ENCODE results near the gene NCL.
A peak's percentile ranks its signal among the peaks of the same experiment; 100 is the strongest.
"Not testable (repeated sequence)": the region's sequence is repeated elsewhere in the genome, so short reads cannot be mapped to it uniquely, and the experiment has no call there.

The NCL gene

DNA sequence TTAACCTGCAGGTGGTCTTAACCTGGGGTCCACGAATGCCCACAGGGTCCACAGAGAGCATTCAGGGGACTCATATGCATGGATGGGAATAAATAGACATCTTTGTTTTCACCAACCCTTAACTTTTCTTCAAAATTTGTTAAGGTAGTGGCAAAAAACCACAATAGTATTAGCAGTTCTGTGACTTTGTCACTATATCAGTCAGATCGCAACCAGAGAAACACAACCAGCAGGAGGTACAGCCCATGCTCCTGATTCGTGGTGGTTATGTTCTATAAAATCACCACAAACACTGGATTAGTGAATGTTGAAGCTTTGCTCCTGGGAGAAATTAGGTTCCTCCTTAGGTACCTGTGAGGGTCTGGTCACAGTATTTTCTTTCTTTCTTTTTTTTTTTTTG, 37.2 kb downstream of the NCL start:
- no peak for DNase-seq

DNA sequence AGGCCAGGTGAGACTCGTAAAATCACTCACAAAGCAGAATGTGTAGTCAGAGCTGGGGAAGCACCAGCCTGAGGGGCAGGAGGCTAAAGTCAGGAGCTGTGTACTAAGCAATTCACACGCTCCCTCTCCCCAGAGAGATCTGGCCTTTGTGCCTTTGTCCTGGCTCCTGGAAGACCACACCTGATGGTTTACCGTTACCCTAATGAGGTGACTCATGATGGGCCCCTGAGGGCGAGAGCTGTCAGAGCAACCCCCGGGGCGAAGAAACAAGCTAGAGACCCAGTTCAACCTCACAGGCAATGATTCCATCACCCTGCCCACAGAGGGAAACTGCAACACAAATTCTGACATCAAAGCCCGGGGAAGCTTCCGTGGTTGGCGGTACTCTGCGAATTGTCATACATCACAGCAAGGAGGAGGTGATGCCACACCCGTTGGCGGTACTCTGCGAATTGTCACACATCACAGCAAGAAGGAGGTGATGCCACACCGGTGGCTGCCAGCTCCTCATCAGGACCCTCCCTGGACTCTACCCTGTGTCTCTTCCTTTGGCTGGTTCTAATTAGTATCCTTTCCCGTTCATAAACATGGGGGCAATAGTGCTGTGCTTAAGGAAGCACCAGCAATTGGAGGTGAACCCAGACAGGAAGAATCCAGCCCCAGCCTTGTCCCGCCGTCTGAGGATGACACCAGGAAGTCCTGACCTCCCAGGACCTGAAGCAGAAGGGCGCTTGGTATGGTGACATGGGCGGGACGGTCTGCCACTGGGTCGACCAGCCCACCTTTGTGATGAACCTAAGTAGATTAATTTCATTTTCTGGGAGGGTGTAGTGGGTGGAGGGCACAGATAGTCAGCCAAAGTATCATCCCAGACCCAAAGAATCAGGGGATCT, 38.2 kb downstream of the NCL start:
- DNase-seq = no peak

DNA sequence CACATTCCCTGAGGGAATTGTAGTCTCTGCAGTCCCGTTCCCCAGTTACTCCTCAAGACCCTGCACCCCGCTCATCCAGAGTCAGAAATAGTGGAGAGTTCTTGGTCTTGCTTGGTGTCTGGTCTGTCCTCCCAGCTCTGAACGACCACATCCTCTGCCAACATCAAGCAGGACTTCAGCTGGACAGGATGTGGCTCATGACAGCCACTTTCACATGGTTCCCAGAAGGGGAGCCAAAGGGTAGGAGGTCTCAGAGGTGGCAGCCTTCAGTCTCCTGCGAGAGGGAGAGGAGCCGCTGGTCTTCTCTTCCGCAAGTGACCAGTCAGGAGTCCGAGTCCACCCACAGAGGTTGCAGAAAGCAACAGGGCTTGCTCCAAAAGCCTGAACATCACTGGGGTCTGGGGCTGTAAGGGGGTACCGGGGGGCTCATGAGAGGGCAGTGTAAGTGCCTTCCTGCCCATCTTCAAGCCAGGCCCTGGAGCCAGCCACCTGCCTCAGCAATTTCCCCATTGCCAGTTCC, 38.9 kb downstream of the NCL start:
- no peak for DNase-seq

DNA sequence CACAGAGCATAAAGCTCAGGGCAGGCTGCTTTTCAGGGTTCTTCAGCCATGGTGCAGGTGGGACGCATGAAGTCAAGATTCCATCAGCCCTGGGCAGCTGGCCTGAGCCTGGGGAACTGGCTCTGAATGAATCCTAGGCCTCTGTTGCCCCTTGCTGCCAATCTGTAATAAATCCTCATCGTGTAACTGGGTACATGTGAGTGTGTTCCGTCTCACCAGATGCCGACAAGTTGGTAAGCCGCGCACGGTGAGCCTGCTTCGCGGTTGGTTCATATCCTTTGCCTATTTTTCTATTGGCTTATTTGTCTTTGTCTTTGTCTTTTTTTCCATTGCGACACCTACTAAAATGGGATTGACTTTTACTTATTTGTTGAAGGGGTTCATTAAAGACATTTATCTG, 41.1 kb downstream of the NCL start:
- DNase-seq = no peak

DNA sequence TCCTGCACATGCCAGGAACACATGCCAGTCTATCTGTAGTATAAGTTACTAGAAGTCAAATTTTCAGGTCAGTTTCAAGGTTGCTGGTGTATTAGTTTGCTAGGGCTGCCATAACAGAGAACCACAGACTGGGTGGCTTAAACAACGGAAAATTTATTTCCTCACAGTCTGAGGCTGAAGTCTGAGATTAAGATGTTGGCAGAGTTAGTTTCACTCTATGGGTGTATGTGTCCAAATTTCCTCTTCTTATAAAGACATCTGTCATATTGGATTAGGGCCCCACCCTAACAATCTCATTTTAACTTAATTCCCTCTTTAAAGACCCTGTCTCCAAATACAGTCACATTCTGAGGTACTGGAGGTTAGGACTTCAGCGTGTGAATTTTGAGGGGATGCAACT, 42.2 kb downstream of the NCL start:
- no peak for DNase-seq

DNA sequence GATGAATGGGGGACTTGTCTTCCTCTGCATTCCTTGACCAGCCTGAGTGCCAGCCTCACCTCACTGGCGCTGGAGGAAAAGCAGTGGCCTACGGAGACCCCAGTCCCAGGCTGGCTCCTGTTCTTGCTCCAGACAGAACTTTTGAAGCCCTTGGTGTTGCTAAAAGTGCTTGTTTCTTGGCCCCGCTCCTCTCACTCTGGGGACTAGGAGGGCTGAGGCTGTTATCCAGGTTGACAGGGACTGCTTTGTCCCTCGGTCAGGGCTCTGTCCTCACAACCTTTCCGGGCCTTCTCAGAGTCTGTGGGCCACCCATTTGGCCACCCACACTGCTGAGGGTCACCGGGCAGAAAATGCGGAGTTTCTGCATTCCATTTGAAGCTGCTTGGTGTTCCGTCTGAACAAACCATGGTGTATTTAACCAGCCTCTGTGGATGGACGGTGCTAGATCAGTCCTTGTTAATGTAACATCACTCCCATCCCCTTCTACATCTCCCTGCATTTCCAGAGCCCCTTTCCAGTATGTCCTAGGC, 43.2 kb downstream of the NCL start:
- DNase-seq = no peak

DNA sequence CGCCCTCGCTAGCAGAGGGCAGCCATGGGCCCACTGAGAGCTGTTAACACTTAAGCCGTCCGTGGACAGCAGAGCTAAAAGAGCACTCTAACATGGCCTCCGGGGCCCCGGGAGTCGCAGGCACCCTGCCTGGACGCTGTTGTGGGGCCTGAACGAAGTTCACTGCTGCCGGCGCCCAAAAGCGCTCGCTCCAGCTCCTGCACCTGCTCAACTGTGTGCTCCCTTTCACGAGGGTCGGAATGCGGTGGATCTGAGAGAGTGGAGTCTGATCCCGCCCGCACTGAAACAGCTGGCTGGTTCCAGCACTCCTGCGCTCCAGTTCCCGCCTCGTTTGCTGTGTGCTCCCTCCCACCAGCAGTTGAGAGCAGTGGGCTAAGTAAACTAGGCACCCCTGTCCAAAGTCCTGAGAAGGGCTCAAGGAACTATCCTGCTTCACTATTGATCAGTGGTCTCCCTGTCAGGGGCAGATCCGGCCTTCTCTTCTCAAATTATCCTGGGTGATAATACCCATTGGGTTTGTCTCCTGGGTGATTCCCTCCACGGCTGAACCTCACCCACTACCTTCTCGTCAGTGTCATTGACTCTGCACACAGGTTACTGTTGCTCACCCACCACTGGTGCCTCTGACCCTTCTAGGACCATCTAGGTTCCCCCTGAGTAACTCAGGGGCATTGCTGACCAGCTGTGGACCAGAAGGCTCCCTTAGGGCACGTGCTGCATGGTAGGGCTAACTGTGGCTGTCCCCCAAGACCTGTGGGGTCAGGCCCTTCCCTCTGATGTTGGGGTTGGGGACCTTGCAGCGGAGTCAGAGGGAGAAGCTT, 45.3 kb downstream of the NCL start:
- DNase-seq = no peak

DNA sequence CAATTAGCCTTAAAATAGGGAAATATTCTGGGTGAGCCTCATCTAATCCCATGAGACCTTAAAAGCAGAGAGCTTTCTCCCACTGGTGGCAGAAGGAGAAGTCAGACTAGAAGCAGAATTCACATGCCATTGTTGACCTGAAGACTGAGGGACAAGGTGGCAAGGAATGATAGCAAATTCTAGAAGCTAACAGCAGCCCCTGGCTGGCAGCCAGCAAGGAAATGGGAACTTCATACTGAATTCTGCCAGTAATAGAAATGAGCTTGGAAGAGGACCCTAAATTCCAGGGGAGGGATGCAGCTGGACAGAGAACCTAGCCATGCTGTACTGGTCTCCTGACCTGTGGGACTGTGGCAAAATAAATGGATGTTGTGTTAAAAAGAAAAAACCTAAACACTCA, 49.3 kb downstream of the NCL start:
- no peak for DNase-seq

DNA sequence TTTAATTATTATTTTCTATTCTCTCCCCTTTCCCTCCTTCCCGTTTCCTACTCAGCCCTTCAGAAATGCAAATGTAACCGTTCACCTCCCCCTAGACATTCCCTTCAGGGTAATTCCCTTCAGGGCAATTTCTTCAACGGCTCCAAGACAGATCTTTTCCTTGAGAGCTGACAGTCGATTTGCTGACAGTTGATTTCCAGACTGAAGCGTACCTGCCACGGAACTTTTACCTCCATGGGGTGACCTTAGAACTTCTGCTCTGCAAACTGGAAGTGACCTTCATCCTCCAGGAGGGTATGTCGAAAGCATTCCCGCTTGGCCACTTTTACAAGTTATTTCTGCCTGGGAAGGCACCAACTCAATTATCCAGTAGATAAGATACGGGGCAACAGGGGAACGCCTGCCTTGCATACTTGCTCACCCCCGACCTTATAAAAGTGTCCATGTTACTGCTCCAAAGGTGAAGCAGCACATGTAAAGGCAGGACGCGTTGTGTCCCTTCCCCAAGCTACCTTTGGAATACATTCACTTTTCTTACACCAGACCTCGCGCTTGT, 50.3 kb downstream of the NCL start:
- no peak for DNase-seq

DNA sequence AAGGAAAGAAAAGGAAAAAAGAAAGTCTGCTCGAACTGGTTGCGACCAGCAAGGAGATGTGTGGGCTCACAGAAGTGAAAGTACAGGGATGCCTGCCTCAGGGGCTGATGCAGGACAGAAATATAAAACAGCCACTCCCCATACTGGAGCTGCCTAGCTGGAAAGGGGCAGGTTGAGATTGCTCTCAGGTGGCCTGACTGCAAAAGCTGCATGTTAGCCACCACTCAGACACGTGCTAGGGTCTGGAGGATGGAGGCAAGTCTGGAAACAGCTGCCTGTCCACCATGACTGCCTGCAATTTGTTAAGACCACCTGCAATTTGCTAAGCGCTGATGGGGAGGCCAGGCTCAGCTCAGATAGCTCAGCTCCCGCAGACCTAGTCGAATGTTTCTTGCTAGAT, 50.8 kb downstream of the NCL start:
- no peak for DNase-seq

DNA sequence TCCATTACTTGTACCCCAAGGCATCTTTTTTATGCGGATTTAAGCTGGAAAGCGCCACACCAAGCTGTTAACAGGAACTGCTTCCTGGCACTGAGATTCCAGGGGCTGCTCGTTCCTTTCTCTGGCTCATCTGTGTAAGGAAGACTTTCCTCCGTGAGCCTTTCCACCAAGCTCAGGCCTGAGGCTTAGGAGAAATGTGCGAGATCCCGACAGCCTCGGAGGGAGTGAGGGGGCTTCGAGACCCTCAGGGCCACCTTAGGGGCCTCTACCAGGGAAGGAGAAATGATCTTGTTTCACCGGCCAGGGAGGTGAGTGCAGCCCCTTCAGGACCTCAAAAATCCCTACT, 51.7 kb downstream of the NCL start:
- DNase-seq = no peak

DNA sequence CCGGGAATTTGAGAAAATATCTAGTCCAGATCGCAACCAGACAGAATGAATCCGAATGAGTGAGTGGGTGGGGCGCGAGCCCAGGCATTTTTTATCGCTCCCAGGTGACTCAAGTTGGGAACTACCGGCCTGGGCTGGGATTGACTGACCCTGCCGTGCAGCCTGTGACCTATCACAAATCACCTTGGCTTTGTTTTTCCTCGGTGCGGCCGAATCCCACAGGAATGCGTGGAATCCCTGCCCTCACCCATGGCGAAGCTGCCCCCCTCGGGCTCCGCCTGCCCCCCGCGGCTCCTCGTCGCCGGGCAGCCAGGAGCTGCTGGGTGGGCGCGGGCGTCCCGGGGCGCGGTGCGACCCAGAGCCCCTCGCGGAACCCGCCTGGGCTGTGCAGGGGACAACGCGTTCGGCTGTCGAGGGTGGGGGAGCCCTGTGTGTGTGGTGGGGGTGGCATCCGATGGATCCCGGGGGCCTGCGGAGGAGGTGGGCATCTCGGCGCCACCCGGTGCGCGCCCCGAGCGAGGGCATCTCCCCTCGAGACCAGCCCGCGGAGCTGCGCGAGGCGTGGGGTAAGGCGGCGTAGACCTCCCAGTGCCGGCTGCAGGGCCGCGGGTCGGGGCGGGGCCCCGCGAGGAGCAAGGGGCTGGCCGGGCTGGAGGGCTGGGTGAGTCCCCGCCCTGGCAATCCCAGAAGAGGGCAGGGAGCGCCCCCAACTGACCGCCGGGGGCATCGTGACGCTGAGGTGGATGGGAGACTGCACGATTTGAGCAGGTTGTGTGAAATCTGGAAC, 52.3 kb downstream of the NCL start:
- DNase-seq = peak; percentile 91

DNA sequence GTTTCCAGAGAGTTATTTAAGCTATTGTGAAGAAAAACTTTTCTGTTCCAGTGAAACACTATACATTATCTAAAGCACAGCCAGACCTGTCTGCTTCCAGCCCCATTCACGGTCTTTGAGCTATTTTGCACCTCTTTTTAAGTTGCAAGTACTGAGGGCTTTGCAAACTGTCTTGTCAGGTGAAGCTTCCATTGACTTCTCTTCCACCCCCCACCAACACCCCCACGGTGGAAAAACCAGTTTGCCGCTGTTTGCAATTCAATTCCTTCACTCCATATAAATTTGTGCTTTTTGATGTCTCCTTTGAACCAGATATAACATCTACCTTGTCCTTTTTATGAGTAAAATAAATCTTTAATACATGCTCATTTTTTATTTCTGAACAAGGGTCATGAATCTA, 53.0 kb downstream of the NCL start:
- DNase-seq = no peak

DNA sequence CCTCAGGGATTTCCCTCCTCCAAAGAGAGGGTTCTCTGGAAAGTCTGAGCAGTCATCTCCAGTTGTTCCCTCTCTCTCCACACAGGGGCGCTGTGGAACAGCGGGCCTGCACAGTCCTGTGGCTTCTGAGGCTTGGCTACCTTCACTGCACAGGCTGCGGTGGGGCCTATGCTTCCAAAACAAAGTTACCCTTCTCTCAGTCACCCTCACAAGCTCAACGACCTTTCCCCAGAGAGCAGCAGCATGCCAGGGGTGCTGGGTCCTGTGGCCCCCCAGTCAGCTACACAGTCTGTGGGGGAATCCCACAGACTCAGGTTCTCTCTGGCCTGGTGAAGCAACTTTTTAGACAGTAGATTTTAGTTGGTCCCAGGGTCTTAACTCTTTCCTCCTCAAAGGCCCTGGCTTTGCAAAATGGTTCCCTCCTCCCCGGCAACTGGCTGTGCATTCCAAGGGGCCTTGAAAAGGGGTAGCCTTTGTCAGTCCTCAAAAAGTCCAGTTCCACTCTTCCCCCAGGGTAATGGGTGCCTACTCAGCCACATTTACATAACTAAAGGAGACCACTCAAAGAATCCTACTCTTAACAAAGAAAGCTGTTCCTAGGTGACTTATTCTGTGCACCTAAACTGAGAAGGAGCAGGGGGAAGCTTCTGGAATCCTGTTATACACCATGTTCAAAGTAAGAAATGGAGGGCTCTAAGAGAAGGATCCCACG, 53.8 kb downstream of the NCL start:
- no peak for DNase-seq

DNA sequence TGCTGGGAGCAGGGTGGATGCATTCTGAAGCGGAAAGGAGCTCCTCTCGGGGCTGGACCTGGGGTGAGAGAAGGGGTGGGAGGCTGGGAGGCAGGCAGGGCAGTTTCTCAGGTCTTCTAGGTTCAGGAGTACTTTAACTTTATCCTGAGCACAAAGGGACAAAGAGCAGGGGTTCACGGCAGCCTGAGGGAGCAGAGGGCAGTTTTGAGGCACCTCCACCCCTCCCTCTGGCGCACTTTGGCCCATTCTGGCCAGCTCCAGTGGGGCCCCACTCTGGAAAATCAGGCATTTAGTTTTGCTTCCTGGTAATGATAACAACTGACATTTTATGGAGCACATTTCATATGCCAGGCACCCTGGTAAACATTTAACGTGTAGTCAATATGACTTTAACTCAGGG, 54.5 kb downstream of the NCL start:
- no peak for DNase-seq

DNA sequence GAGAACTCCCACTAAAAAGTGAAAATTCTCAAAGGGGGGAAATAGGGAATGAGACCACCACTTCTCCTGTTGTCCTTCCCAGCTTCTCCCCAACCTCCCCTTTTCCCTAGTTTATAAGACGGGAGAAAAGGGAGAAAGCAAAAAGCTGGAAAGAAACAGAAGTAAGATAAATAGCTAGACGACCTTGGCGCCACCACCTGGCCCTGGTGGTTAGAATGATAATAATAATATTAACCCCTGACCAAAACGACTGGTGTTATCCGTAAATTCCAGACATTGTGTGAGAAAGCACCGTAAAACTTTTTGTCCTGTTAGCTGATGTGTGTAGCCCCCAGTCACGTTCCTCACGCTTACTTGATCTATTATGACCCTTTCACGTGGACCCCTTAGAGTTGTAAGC, 56.0 kb downstream of the NCL start:
- not testable (repeated sequence) for DNase-seq

DNA sequence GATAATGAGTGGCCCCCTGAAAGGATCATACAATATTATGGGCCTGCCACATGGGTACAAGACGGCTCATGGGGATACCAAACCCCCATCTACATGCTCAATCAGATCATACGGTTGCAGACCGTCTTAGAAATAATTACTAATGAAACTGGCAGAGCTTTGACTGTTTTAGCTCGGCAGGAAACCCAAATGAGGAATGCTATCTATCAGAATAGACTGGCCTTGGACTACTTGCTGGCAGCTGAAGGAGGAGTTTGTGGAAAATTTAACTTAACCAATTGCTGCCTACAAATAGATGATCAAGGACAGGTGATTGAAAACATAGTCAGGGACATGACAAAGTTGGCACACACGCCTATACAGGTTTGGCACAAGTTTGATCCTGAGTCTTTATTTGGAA, 56.6 kb downstream of the NCL start:
- DNase-seq = not testable (repeated sequence)

DNA sequence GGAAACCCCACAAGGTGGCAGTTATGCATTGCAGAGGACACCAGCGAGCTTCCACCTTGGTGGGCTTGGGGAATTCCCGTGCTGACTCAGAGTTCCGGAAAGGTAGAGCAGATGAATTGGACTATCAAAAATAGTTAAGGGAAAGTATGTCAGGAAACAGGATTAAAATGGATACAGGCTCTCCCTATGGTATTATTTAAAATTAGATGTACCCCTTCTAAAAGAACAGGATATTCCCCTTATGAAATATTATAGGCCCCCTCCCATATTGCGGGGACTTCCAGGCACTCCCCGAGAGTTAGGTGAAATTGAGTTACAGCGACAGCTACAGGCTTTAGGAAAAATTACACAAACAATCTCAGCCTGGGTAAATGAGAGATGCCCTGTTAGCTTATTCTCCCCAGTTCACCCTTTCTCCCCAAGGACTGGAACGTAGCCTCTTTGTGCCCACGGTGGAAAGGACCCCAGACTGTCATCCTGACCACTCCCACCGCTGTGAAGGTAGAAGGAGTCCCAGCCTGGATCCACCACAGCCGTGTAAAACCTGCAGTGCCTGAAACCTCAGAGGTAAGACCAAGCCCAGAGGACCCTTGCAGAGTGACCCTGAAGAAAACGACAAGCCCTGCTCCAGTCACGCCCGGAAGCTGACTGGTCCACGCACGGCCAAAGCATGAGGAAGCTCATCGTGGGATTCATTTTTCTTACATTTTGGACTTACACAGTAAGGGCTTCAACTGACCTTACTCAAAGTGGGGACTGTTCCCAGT, 58.5 kb downstream of the NCL start:
- DNase-seq = not testable (repeated sequence)

DNA sequence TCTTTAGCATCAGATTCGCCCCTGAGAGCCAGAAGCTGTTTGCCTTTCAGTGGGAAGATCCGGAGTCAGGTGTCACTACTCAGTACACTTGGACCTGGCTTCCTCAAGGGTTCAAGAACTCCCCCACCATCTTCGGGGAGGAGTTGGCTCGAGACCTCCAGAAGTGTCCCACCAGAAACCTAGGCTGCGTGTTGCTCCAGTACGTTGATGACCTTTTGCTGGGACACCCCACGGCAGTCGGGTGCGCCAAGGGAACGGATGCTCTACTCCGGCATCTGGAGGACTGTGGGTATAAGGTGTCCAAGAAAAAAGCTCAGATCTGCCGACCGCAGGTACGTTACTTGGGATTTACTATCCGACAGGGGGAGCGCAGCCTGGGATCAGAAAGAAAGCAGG, 60.1 kb downstream of the NCL start:
- not testable (repeated sequence) for DNase-seq
